A549 (cell line): Measurements from ENCODE around the gene DMC1. TPM values are rescaled to one million over a fixed set of nuclear protein-coding genes. Genes with fewer than 3 reads are reported as not detected.

Source experiments
- ATAC-seq, 2 experiments: fragments of 200-7000 bp in 1 of 2; fragments of >200 bp in 1 of 2; cut with Nextera tagmentation in 1 of 2; cut with Tn5 transposase in 1 of 2; 3 replicates each; pipeline versions ENCODE4 v1.8.0 to v1.9.1; 2018 to 2020; ENCODE audit warnings: mild to moderate bottlenecking in 1 of 2, moderate library complexity in 1 of 2
- CTCF ChIA-PET: fragments of 300-600 bp; sonication (Branson Sonifier 250); formaldehyde crosslinking; extraction: SDS; loops from one replicate; lab custom pipeline; 2021; ENCODE audit warnings: antibody characterized with exemption, inconsistent platforms; lab: Yijun Ruan, JAX
- POLR2A ChIA-PET: fragments of 350-600 bp; formaldehyde crosslinking; extraction: SDS; loops from one replicate; lab custom pipeline; 2021; ENCODE audit warnings: antibody characterized with exemption, inconsistent platforms; lab: Yijun Ruan, JAX
- DNase-seq, 2 experiments: peaks; one replicate each; pipeline versions ENCODE4 v3.0.0 to v3.0.0-alpha.2; 2011 to 2016; ENCODE audit warnings: low read depth in 1 of 2, low spot score in 1 of 2
- FAIRE-seq: peaks from 2 replicates; lab custom pipeline; 2011; peaks lifted over from hg19 to GRCh38; lab: Jason Lieb, UNC
- H3K27ac ChIP-seq, 2 experiments: fragments of >200 bp; sonication (Bioruptor Twin); formaldehyde crosslinking; 3 replicates each; pipeline ENCODE4 v1.5.1; 2016 to 2017
- H3K4me1 ChIP-seq: fragments of >200 bp; sonication (Bioruptor Twin); formaldehyde crosslinking; 3 replicates; pipeline ENCODE4 v1.6.1; 2016
- H3K4me2 ChIP-seq: fragments of >200 bp; sonication (Bioruptor Twin); formaldehyde crosslinking; 3 replicates; pipeline ENCODE4 v1.6.1; 2016
- H3K4me3 ChIP-seq: fragments of >200 bp; sonication (Bioruptor Twin); formaldehyde crosslinking; 3 replicates; pipeline ENCODE4 v1.5.1; 2016
- H3K9me3 ChIP-seq: fragments of >200 bp; sonication (Bioruptor Twin); formaldehyde crosslinking; 3 replicates; pipeline ENCODE4 v1.6.1; 2016
- BCL3 ChIP-seq: fragments of >200 bp; sonication (Bioruptor Twin); formaldehyde crosslinking; IDR thresholded peaks from 3 replicates; pipeline ENCODE4 v1.6.1; 2016
- CBX2 ChIP-seq: fragments of 200-600 bp; sonication (generic); IDR thresholded peaks from 2 replicates; pipeline ENCODE4 v1.6.1; 2016; ENCODE audit warnings: low read depth, mild to moderate bottlenecking, borderline replicate concordance
- CBX8 ChIP-seq: fragments of 200-600 bp; sonication (generic); IDR thresholded peaks from 2 replicates; pipeline ENCODE4 v1.6.1; 2016
- ESRRA ChIP-seq: fragments of 150-350 bp; IDR thresholded peaks from 2 replicates; pipeline ENCODE4 v1.6.1; 2014; ENCODE audit warnings: mild to moderate bottlenecking, low read length, borderline replicate concordance
- HOXB13 ChIP-seq: fragments of 250-450 bp; sonication (Bioruptor Pico); IDR thresholded peaks from 2 replicates; pipeline ENCODE4 v1.5.0; 2020; ENCODE audit warnings: low read depth, mild to moderate bottlenecking, moderate library complexity
- HOXB5 ChIP-seq: fragments of 250-450 bp; sonication (Bioruptor Pico); IDR thresholded peaks from 2 replicates; pipeline ENCODE4 v1.5.0; 2020; ENCODE audit warnings: mild to moderate bottlenecking, moderate library complexity
- JUNB ChIP-seq: fragments of >200 bp; sonication (Bioruptor Twin); formaldehyde crosslinking; IDR thresholded peaks from 2 replicates; pipeline ENCODE4 v1.6.1; 2016
- MAZ ChIP-seq: fragments of 150-350 bp; IDR thresholded peaks from 2 replicates; pipeline ENCODE4 v1.6.1; 2014; ENCODE audit warnings: antibody characterized with exemption, low read depth, low read length, borderline replicate concordance
- NFE2L2 ChIP-seq: fragments of 150-350 bp; conservative IDR thresholded peaks from 2 replicates; pipeline ENCODE4 v1.6.1; 2014; ENCODE audit warnings: low read length
- NR3C1 ChIP-seq: fragments of >200 bp; sonication (Bioruptor Twin); formaldehyde crosslinking; IDR thresholded peaks from 3 replicates; pipeline ENCODE4 v1.6.1; 2017
- POLR2A ChIP-seq: IDR thresholded peaks from 2 replicates; pipeline ENCODE4 v1.6.1; 2012; ENCODE audit warnings: mild to moderate bottlenecking, low read length
- POLR2AphosphoS2 ChIP-seq: conservative IDR thresholded peaks from 2 replicates; pipeline ENCODE4 v1.6.1; 2012; ENCODE audit warnings: low read length, improper control_type of control experiment, inconsistent platforms
- RARB ChIP-seq: fragments of 250-450 bp; sonication (Bioruptor Pico); IDR thresholded peaks from 2 replicates; pipeline ENCODE4 v1.8.0; 2021; ENCODE audit warnings: mild to moderate bottlenecking, moderate library complexity
- REST ChIP-seq: fragments of 200-600 bp; sonication (generic); IDR thresholded peaks from 2 replicates; pipeline ENCODE4 v1.6.1; 2016; ENCODE audit warnings: antibody characterized with exemption, mild to moderate bottlenecking, moderate library complexity
- ZFP36 ChIP-seq: fragments of 450-650 bp; IDR thresholded peaks from 2 replicates; pipeline ENCODE4 v1.6.1; 2014; ENCODE audit warnings: borderline replicate concordance; ENCODE audit not compliant: partially characterized antibody
- ZSCAN20 ChIP-seq: fragments of 250-450 bp; sonication (Bioruptor Pico); IDR thresholded peaks from 2 replicates; pipeline ENCODE4 v1.8.0; 2022; ENCODE audit warnings: mild to moderate bottlenecking, moderate library complexity
- WGBS: methylation state at CpG from one replicate; pipeline ENCODE4 v1.1.6; 2017; ENCODE audit errors: missing lambda C conversion rate; 5-methylcytosine and 5-hydroxymethylcytosine counted together
- polyA plus RNA-seq, 4 experiments: library from polyadenylated mRNA; depleted of rRNA in 3 of 4; stranded (reverse); fragments of >200 nt; fragmentation: RNase III in 1 of 4; extraction: RNeasy Plus Mini Kit Qiagen cat#74134 plus additional on column Dnase treatment in 1 of 4; gene quantifications; 2 replicates in 3 of 4; 3 replicates in 1 of 4; pipeline ENCODE4 v1.2.3, GENCODE V29; 2011 to 2017
- TF ChIP-seq, protein P1 (sequence below): fragments of 250-450 bp; sonication (Bioruptor Pico); IDR thresholded peaks from 2 replicates; pipeline ENCODE4 v1.5.0; 2020; ENCODE audit warnings: low read depth, mild to moderate bottlenecking, moderate library complexity

The DMC1 gene
- polyA plus RNA-seq, 2 of the 4 experiments (the other 2 are of a cell fraction): 5.7 to 6.4 TPM

- DNase-seq (no peak), ATAC-seq (peak; percentile 64 to 68; a peak in 4 of 6 replicates), FAIRE-seq (no peak)
- ChIA-PET POLR2A (no interaction called here), CTCF (interaction anchor here (0.8 kb wide), 1 partner anchor 461 kb away, joined by 3 read pairs; no protein-coding TSS in a partner anchor)
- Histone ChIP-seq H3K4me2 (no peak overlapping the region), H3K4me1 (no peaks in the 10 kb centered on the region), H3K27ac (no peak overlapping the region), H3K9me3 (no peaks in the 10 kb centered on the region), H3K4me3 (no peak overlapping the region)
- WGBS: 92% methylated on average over 1 of the region's 1 CpG
- TF ChIP-seq HOXB13 (CRISPR knock-in tag): no peak
- TF ChIP-seq HOXB5: no peak
- no peak for TF ChIP-seq CBX8
- no peak for TF ChIP-seq REST
- no peak for TF ChIP-seq POLR2A
- TF ChIP-seq NFE2L2: no peak
- TF ChIP-seq NR3C1: no peak
- no peak for TF ChIP-seq MAZ
- TF ChIP-seq ZSCAN20: no peak
- no peak for TF ChIP-seq ESRRA
- TF ChIP-seq JUNB: no peak
- no peak for TF ChIP-seq CBX2
- no peak for TF ChIP-seq BCL3
Measured at GRCh38 chr22:38513063-38513462, 56.9 kb downstream of the DMC1 start.

DNA sequence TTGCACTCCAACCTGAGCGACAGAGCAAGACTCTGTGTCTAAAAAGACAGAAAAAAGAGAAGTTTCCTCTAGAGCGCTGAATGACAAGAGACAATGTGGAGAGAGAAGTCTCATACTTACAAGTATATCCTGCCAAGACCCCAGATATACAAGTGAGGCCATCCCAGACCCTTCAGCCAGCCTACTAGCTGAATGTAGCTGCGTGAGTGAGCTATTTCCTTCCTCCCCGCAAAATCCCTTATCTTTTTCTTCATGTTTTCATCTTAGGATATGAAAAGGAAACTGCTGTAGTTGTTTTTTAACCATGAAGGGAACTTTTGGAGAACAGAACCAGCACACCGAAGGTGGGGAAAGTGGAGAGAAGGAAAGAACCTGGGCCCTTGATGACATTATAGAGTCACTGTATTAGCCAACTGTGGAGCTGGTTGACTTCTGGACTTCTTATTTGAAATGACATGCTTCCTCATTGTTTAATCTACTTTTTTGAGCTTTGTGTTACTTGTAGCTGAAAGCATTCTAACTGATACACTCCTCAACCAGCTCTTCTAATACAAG lies 59.5 kb downstream of the DMC1 start:
- TF ChIP-seq CBX8 (no peak), JUNB (no peak), RARB (CRISPR knock-in tag) (no peak), POLR2AphosphoS2 (no peak), ZFP36 (no peak), ZSCAN20 (no peak)
- TF ChIP-seq, protein P1, sequence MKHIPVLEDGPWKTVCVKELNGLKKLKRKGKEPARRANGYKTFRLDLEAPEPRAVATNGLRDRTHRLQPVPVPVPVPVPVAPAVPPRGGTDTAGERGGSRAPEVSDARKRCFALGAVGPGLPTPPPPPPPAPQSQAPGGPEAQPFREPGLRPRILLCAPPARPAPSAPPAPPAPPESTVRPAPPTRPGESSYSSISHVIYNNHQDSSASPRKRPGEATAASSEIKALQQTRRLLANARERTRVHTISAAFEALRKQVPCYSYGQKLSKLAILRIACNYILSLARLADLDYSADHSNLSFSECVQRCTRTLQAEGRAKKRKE (CRISPR knock-in tag): no peak
- FAIRE-seq: no peak
- ATAC-seq: no peak
- Histone ChIP-seq H3K4me2 (no peak overlapping the region), H3K4me1 (0 out of 3 replicates have a peak, but pooled peaks cover 4% of the 10 kb centered on the region), H3K4me3 (no peak overlapping the region), H3K9me3 (no peaks in the 10 kb centered on the region), H3K27ac (no peak overlapping the region)
- CTCF ChIA-PET: interaction anchor here (0.9 kb wide), 1 partner anchor 13 kb away, joined by 3 read pairs; no protein-coding TSS in a partner anchor
- WGBS: 95% methylated on average over 5 of the region's 5 CpGs
- DNase-seq: no peak
- POLR2A ChIA-PET: no interaction called here
